GM12878 (cell line): ENCODE measurements around the gene CWC25. TPM values are rescaled to one million over a fixed set of nuclear protein-coding genes. Genes with fewer than 3 reads are reported as not detected.

Experiments used
- ATAC-seq: fragments of 200-7000 bp; cut with Tn5 transposase; 3 replicates; pipeline ENCODE4 v1.9.1; 2020; ENCODE audit warnings: mild to moderate bottlenecking, moderate library complexity
- BruUV-seq: library from RNA; stranded (reverse); fragments of 400-500 nt; replicated peaks from 2 replicates; lab custom pipeline; 2021; lab: Mats Ljungman, UMichigan
- CTCF ChIA-PET: fragments of 300-600 bp; sonication (Branson Sonifier 250); formaldehyde crosslinking; extraction: SDS; loops from one replicate; lab custom pipeline; 2021; ENCODE audit warnings: inconsistent platforms; lab: Yijun Ruan, JAX
- POLR2A ChIA-PET: fragments of 350-600 bp; formaldehyde crosslinking; extraction: SDS; loops from one replicate; lab custom pipeline; 2021; ENCODE audit warnings: inconsistent platforms; lab: Charles Lee
- RAD21 ChIA-PET: fragments of 300-600 bp; sonication (Branson Sonifier 250); formaldehyde crosslinking; loops from one replicate; lab custom pipeline; 2023; ENCODE audit warnings: antibody characterized with exemption; ENCODE audit not compliant: unreplicated experiment; lab: Charles Lee
- SMC1A ChIA-PET: fragments of 300-600 bp; sonication (Branson Sonifier 250); formaldehyde crosslinking; loops from one replicate; lab custom pipeline; 2023; ENCODE audit not compliant: unreplicated experiment, uncharacterized antibody; lab: Charles Lee
- DNase-seq: peaks from one replicate; pipeline ENCODE4 v3.0.0-alpha.2; 2011; ENCODE audit warnings: low read depth, low spot score
- FAIRE-seq: peaks from 3 replicates; lab custom pipeline; 2011; peaks lifted over from hg19 to GRCh38; lab: Jason Lieb, UNC
- H2AFZ ChIP-seq: 2 replicates; pipeline ENCODE4 v1.6.0; 2011; ENCODE audit warnings: low read depth, low read length, control low read depth; ENCODE audit not compliant: control insufficient read depth
- H3K27ac ChIP-seq: 2 replicates; pipeline ENCODE4 v1.5.1; 2011; ENCODE audit warnings: control low read depth; ENCODE audit not compliant: control insufficient read depth, insufficient read depth
- H3K27me3 ChIP-seq, 2 experiments: replicated peaks in 1 of 2; 2 replicates each; pipeline versions ENCODE4 v1.6.0 to v1.6.1; 2011; ENCODE audit warnings: low read length in 1 of 2; ENCODE audit not compliant: control insufficient read depth in 2 of 2, insufficient read depth in 2 of 2
- H3K36me3 ChIP-seq, 2 experiments: 2 replicates each; pipeline ENCODE4 v1.5.1; 2011; ENCODE audit warnings: low read length in 1 of 2; ENCODE audit not compliant: control insufficient read depth in 2 of 2, insufficient read depth in 2 of 2
- H3K4me1 ChIP-seq: 2 replicates; pipeline ENCODE4 v1.6.1; 2011; ENCODE audit warnings: mild to moderate bottlenecking, low read length, moderate library complexity, mixed read lengths; ENCODE audit not compliant: control insufficient read depth, insufficient read depth
- H3K4me2 ChIP-seq: 2 replicates; pipeline ENCODE4 v1.6.0; 2011; ENCODE audit warnings: control low read depth; ENCODE audit not compliant: control insufficient read depth, insufficient read depth
- H3K4me3 ChIP-seq: fragments of 200-600 bp; sonication (generic); 2 replicates; pipeline ENCODE4 v1.5.1; 2016
- H3K79me2 ChIP-seq: 2 replicates; pipeline ENCODE4 v1.6.0; 2011; ENCODE audit warnings: low read length; ENCODE audit not compliant: control insufficient read depth, insufficient read depth
- H3K9ac ChIP-seq: 2 replicates; pipeline ENCODE4 v1.8.0; 2011; ENCODE audit warnings: low read length, control low read depth, mixed read lengths; ENCODE audit not compliant: control insufficient read depth, insufficient read depth
- H3K9me3 ChIP-seq: replicated peaks from 3 replicates; pipeline ENCODE4 v1.5.1; 2011; ENCODE audit warnings: mild to moderate bottlenecking, low read length; ENCODE audit not compliant: control insufficient read depth, insufficient read depth
- H4K20me1 ChIP-seq: 2 replicates; pipeline ENCODE4 v1.6.0; 2011; ENCODE audit not compliant: control insufficient read depth, insufficient read depth
- BACH1 ChIP-seq: fragments of 450-650 bp; IDR thresholded peaks from 2 replicates; pipeline ENCODE4 v1.6.1; 2017; ENCODE audit warnings: mild to moderate bottlenecking, borderline replicate concordance
- BCL11A ChIP-seq: IDR thresholded peaks from 2 replicates; pipeline ENCODE4 v1.6.1; 2011; ENCODE audit warnings: low read depth, low read length
- BHLHE40 ChIP-seq, 2 experiments: fragments of 450-650 bp in 1 of 2; IDR thresholded peaks; 2 replicates each; pipeline ENCODE4 v1.6.1; 2011 to 2017; ENCODE audit warnings: low read depth in 2 of 2, borderline replicate concordance in 1 of 2, improper control_type of control experiment in 1 of 2, low read length in 1 of 2, mild to moderate bottlenecking in 1 of 2
- CHD2 ChIP-seq: IDR thresholded peaks from 2 replicates; pipeline ENCODE4 v1.6.1; 2011; ENCODE audit warnings: low read depth, low read length, improper control_type of control experiment, borderline replicate concordance
- CHD4 ChIP-seq: fragments of 200-600 bp; sonication (generic); IDR thresholded peaks from 2 replicates; pipeline ENCODE4 v1.6.1; 2016; ENCODE audit warnings: mild to moderate bottlenecking
- EED ChIP-seq: sonication (generic); IDR thresholded peaks from 2 replicates; pipeline ENCODE4 v1.6.1; 2016; ENCODE audit warnings: antibody characterized with exemption, low read depth
- GABPA ChIP-seq: IDR thresholded peaks from 2 replicates; pipeline ENCODE4 v1.6.1; 2014; ENCODE audit warnings: antibody characterized with exemption, low read depth, mild to moderate bottlenecking, inconsistent platforms
- HDAC6 ChIP-seq: fragments of 200-600 bp; sonication (generic); IDR thresholded peaks from one replicate; pipeline ENCODE4 v1.8.0; 2017; ENCODE audit warnings: antibody characterized with exemption; ENCODE audit not compliant: unreplicated experiment
- IKZF2 ChIP-seq, 2 experiments: fragments of 450-650 bp; IDR thresholded peaks; 2 replicates each; pipeline ENCODE4 v1.6.1; 2017; ENCODE audit warnings: mild to moderate bottlenecking in 2 of 2, moderate library complexity in 2 of 2
- POLR2A ChIP-seq: IDR thresholded peaks from 2 replicates; pipeline ENCODE4 v1.6.1; 2011; ENCODE audit warnings: low read depth, mild to moderate bottlenecking, low read length
- SRF ChIP-seq, 2 experiments: IDR thresholded peaks; 2 replicates each; pipeline ENCODE4 v1.6.1; 2011; ENCODE audit warnings: low read depth in 2 of 2, low read length in 2 of 2, mild to moderate bottlenecking in 1 of 2, moderate library complexity in 1 of 2
- USF1 ChIP-seq: IDR thresholded peaks from 2 replicates; pipeline ENCODE4 v1.6.1; 2011; ENCODE audit warnings: borderline replicate concordance, low read depth, mild to moderate bottlenecking, moderate library complexity, mixed read lengths, low read length; ENCODE audit not compliant: insufficient read depth; ENCODE audit errors: extremely low read length
- WGBS: methylation state at CpG from one replicate; pipeline ENCODE4 v1.1.6; 2016; ENCODE audit warnings: low lambda C conversion rate; ENCODE audit not compliant: insufficient replicate concordance, insufficient coverage; ENCODE audit errors: missing lambda C conversion rate; 5-methylcytosine and 5-hydroxymethylcytosine counted together
- in situ Hi-C: fragments of 300-500 bp; cut with MboI; formaldehyde crosslinking; loops from 9 replicates; pipeline ENCODE4 v1.14.3; 2018; ENCODE audit warnings: mixed read lengths
- intact Hi-C: fragments of 100-400 bp; cut with micrococcal nuclease; formaldehyde crosslinking; loops from one replicate; pipeline ENCODE4 v1.14.2; 2022; ENCODE audit not compliant: unreplicated experiment
- polyA plus RNA-seq, 11 experiments: library from polyadenylated mRNA; depleted of rRNA in 4 of 11; unstranded in 6 of 11; stranded (reverse) in 5 of 11; fragments of >200 nt; fragmentation: Nextera tagmentation in 4 of 11; fragmentation: Illumina TruSeq in 1 of 11; extraction: Ambion mirVana in 4 of 11; extraction: Trizol in 1 of 11; gene quantifications; 1 replicate in 1 of 11; 2 replicates in 10 of 11; pipeline versions ENCODE4 v1.2.1 to v1.2.3, GENCODE V29; 2011 to 2016; ENCODE audit warnings: inconsistent platforms in 2 of 11, missing spikeins in 2 of 11, low read depth in 1 of 11
- total RNA-seq, 4 experiments: library from RNA; depleted of rRNA in 3 of 4; stranded (reverse); fragments of >200 nt in 3 of 4; fragmentation: Illumina TruSeq in 1 of 4; extraction: Trizol in 1 of 4; gene quantifications; 2 replicates each; pipeline versions ENCODE4 v1.2.1 to v1.2.3, GENCODE V29; 2013 to 2021
- TF ChIP-seq, protein P1 (sequence below): fragments of 450-650 bp; IDR thresholded peaks from 2 replicates; pipeline ENCODE4 v1.6.1; 2016; ENCODE audit warnings: mild to moderate bottlenecking, moderate library complexity, borderline replicate concordance
- TF ChIP-seq, protein P2 (sequence below): fragments of 150-350 bp; IDR thresholded peaks from 2 replicates; pipeline ENCODE4 v1.6.1; 2016; ENCODE audit warnings: low read depth, low read length

CWC25 gene
- total and polyA plus RNA-seq, 10 of the 15 experiments (the other 5 are each of a cell fraction or from before 2014, with no cell fraction given) = 14.7 to 29.7 (median 22.9) TPM

- RAD21 ChIA-PET = interaction anchor here (0.7 to 1.0 kb wide), 5 partner anchors 53 to 72 kb away, joined by 3 to 5 read pairs (median 3); partner anchors contain the start of genes LASP1 and RPL23
- H3K4me1 ChIP-seq = peaks cover 11% of the 10 kb centered on the region
- ATAC-seq (peak; percentile 92), DNase-seq (peak; percentile 91), FAIRE-seq (no peak)
- 2% methylated on average over 35 of the region's 76 CpGs for WGBS
- H3K9me3 ChIP-seq = no peaks in the 10 kb centered on the region
- H3K36me3 ChIP-seq = peaks cover 7 to 8% of the 10 kb centered on the region in 2 experiments
- in situ Hi-C loops = no loop called here
- peak within 1 kb of the TSS; percentile 93 for H3K27ac ChIP-seq
- CTCF ChIA-PET = interaction anchor here (1.9 kb wide), 1 partner anchor 69 kb away, joined by 4 read pairs; no protein-coding TSS in a partner anchor
- intact Hi-C loops = loop anchor here (2.0 to 10.0 kb wide), 3 partner anchors 47 to 353 kb away; partner anchors contain the start of genes EPOP, PLXDC1 and PSMB3
- H2AFZ ChIP-seq = peak within 1 kb of the TSS; percentile 88
- H4K20me1 ChIP-seq = no peaks in the 10 kb centered on the region
- SMC1A ChIA-PET = interaction anchor here (2.0 kb wide), 1 partner anchor 68 kb away, joined by 7 read pairs; no protein-coding TSS in a partner anchor
- peak within 1 kb of the TSS; percentile 85 for H3K4me3 ChIP-seq
- POLR2A ChIA-PET = interaction anchor here (2.4 kb wide), 1 partner anchor 69 kb away, joined by 7 read pairs; no protein-coding TSS in a partner anchor
- H3K27me3 ChIP-seq = no peaks in the 10 kb centered on the region
- peak within 1 kb of the TSS; percentile 89 for H3K9ac ChIP-seq
- H3K4me2 ChIP-seq = peak within 1 kb of the TSS; percentile 88
- H3K79me2 ChIP-seq = peaks cover 33% of the 10 kb centered on the region
- BruUV-seq = no TSS peak
- TF ChIP-seq IKZF2 (IDR thresholded peaks at IDR 0.05) (peak; percentile 86 to 87), POLR2A (peak; percentile 88), GABPA (0 out of 2 replicates have a peak, but pooled peaks have one; percentile 62), BCL11A (no peak), USF1 (no peak), SRF (IDR thresholded peaks at IDR 0.05; ENCODE audit: low read depth in 2 of 2, low read length in 2 of 2) (0 out of 4 replicates have a peak, but pooled peaks of 1 of the 2 experiments have one; percentile 26), CHD4 (no peak), BACH1 (peak; percentile 58; the same call in 1 of the 2 replicates), EED (peak; percentile 84), CHD2 (peak; percentile 32; the same call in 1 of the 2 replicates), BHLHE40 (IDR thresholded peaks at IDR 0.05; ENCODE audit: borderline replicate concordance in 1 of 2, low read depth in 2 of 2, low read length in 1 of 2) (peak; percentile 92 to 94), HDAC6 (no peak)
- TF ChIP-seq, protein P1, sequence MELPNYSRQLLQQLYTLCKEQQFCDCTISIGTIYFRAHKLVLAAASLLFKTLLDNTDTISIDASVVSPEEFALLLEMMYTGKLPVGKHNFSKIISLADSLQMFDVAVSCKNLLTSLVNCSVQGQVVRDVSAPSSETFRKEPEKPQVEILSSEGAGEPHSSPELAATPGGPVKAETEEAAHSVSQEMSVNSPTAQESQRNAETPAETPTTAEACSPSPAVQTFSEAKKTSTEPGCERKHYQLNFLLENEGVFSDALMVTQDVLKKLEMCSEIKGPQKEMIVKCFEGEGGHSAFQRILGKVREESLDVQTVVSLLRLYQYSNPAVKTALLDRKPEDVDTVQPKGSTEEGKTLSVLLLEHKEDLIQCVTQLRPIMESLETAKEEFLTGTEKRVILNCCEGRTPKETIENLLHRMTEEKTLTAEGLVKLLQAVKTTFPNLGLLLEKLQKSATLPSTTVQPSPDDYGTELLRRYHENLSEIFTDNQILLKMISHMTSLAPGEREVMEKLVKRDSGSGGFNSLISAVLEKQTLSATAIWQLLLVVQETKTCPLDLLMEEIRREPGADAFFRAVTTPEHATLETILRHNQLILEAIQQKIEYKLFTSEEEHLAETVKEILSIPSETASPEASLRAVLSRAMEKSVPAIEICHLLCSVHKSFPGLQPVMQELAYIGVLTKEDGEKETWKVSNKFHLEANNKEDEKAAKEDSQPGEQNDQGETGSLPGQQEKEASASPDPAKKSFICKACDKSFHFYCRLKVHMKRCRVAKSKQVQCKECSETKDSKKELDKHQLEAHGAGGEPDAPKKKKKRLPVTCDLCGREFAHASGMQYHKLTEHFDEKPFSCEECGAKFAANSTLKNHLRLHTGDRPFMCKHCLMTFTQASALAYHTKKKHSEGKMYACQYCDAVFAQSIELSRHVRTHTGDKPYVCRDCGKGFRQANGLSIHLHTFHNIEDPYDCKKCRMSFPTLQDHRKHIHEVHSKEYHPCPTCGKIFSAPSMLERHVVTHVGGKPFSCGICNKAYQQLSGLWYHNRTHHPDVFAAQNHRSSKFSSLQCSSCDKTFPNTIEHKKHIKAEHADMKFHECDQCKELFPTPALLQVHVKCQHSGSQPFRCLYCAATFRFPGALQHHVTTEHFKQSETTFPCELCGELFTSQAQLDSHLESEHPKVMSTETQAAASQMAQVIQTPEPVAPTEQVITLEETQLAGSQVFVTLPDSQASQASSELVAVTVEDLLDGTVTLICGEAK = peak; percentile 76
- TF ChIP-seq, protein P2, sequence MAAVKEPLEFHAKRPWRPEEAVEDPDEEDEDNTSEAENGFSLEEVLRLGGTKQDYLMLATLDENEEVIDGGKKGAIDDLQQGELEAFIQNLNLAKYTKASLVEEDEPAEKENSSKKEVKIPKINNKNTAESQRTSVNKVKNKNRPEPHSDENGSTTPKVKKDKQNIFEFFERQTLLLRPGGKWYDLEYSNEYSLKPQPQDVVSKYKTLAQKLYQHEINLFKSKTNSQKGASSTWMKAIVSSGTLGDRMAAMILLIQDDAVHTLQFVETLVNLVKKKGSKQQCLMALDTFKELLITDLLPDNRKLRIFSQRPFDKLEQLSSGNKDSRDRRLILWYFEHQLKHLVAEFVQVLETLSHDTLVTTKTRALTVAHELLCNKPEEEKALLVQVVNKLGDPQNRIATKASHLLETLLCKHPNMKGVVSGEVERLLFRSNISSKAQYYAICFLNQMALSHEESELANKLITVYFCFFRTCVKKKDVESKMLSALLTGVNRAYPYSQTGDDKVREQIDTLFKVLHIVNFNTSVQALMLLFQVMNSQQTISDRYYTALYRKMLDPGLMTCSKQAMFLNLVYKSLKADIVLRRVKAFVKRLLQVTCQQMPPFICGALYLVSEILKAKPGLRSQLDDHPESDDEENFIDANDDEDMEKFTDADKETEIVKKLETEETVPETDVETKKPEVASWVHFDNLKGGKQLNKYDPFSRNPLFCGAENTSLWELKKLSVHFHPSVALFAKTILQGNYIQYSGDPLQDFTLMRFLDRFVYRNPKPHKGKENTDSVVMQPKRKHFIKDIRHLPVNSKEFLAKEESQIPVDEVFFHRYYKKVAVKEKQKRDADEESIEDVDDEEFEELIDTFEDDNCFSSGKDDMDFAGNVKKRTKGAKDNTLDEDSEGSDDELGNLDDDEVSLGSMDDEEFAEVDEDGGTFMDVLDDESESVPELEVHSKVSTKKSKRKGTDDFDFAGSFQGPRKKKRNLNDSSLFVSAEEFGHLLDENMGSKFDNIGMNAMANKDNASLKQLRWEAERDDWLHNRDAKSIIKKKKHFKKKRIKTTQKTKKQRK = no peak
Observed at GRCh38 chr17:38799501-38800236, 25.5 kb downstream of the CWC25 start, which contains the start of gene PIP4K2B. TSS of gene PIP4K2B (minus strand) at chr17:38799556. CDS start at chr17:38799424, 132 bp downstream.
